ENCODE results near the gene HPN.

The HPN gene

DNA sequence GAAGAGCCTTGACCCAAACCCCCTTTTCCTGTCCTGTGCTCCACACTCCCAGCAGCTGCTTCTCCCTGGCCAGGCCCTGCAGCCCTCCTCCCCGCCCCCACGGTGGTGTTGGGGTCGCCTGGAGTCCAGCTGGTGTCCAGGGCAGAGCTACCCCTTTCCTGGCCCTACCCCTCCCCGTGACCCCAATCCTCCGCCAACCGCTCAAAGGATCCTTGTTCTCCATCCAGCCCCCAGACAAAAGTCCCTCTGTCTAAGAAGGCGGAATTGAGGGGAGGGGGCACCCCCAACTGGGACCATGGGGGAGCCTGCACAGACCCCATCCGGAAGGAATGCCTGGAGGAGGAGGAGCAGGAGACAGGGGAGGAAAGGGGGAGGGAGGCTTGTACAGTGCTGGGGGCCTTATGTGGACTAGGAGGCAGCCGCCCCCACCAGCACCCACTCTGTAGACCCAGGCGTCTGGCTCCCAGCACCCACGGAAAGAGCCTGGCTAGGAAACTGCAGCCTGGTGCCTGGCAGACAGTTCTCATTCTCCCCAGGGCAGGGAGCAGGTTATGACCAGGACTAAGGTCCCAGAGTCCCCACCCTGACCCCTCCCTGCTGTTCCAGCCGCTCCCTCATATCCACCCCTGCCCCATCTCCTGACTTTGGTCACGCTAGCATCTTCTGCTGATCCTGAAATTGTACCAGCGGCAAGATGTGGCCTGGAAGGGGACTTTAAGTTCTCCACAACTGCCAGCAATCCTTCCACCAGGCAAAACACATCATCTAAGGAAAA is 73.8 kb downstream of the HPN start, which contains the start of gene FXYD3:
FXYD3 (plus strand) TSS at position 647 of the 775 bp plus-strand sequence. CDS start 3,554 bp downstream, outside the sequence.
- Histone ChIP-seq H3K4me2 (ENCODE audit: low read length) (peak within 1 kb of the TSS; percentile 53), H3K36me3 (replicated peaks; ENCODE audit: low read depth, low read length) (no peaks in the 10 kb centered on the region), H3K27ac (ENCODE audit: low read length) (no peak within 1 kb of the TSS), H3K4me3 (ENCODE audit: low read length) (peak within 1 kb of the TSS; percentile 40), H3K4me1 (ENCODE audit: low read length) (peaks cover 1% of the 10 kb centered on the region), H3K27me3 (ENCODE audit: low read depth, low read length) (peaks cover 21% of the 10 kb centered on the region), H4K20me1 (ENCODE audit: insufficient read depth, low read length) (no peaks in the 10 kb centered on the region), H3K9ac (ENCODE audit: low read length) (no peak within 1 kb of the TSS), H3K79me2 (ENCODE audit: low read length) (no peaks in the 10 kb centered on the region), H2AFZ (ENCODE audit: low read depth, low read length) (peak within 1 kb of the TSS; percentile 74; the same call in 1 of the 2 replicates), H3K9me3 (ENCODE audit: insufficient read depth, low read length) (no peaks in the 10 kb centered on the region)
- TF ChIP-seq, protein P1, sequence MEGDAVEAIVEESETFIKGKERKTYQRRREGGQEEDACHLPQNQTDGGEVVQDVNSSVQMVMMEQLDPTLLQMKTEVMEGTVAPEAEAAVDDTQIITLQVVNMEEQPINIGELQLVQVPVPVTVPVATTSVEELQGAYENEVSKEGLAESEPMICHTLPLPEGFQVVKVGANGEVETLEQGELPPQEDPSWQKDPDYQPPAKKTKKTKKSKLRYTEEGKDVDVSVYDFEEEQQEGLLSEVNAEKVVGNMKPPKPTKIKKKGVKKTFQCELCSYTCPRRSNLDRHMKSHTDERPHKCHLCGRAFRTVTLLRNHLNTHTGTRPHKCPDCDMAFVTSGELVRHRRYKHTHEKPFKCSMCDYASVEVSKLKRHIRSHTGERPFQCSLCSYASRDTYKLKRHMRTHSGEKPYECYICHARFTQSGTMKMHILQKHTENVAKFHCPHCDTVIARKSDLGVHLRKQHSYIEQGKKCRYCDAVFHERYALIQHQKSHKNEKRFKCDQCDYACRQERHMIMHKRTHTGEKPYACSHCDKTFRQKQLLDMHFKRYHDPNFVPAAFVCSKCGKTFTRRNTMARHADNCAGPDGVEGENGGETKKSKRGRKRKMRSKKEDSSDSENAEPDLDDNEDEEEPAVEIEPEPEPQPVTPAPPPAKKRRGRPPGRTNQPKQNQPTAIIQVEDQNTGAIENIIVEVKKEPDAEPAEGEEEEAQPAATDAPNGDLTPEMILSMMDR (IDR thresholded peaks at IDR 0.05; ENCODE audit: low read depth, low read length): no peak
- TF ChIP-seq EZH2phosphoT487 (IDR thresholded peaks at IDR 0.05; ENCODE audit: low read depth): no peak

All from OCI-LY3 (cell line).